H1 (cell line): Measurements from ENCODE around the gene ARHGAP32. TPM values are rescaled to one million over a fixed set of nuclear protein-coding genes. Genes with fewer than 3 reads are reported as not detected.

Experiments used
- ASH2L ChIP-seq: fragments of 200-600, 300-600 bp; sonication (generic); IDR thresholded peaks from one replicate; pipeline ENCODE4 v1.7.1; 2017; ENCODE audit warnings: low read length
- ATF3 ChIP-seq: IDR thresholded peaks from 2 replicates; pipeline ENCODE4 v1.6.1; 2011; ENCODE audit warnings: low read depth, mild to moderate bottlenecking, low read length; ENCODE audit not compliant: insufficient read depth
- CBX8 ChIP-seq: fragments of 300-800, 300-1000 bp; sonication (generic); IDR thresholded peaks from 2 replicates; pipeline ENCODE4 v1.7.1; 2016; ENCODE audit warnings: low read depth, low read length, borderline replicate concordance
- CHD2 ChIP-seq: IDR thresholded peaks from 2 replicates; pipeline ENCODE4 v1.6.1; 2012; ENCODE audit warnings: low read length, improper control_type of control experiment
- SP1 ChIP-seq: IDR thresholded peaks from 2 replicates; pipeline ENCODE4 v1.6.1; 2011; ENCODE audit warnings: low read depth, low read length
- SP2 ChIP-seq: IDR thresholded peaks from 2 replicates; pipeline ENCODE4 v1.6.1; 2012; ENCODE audit warnings: mild to moderate bottlenecking, low read length, inconsistent platforms
- polyA plus RNA-seq, 7 experiments: library from polyadenylated mRNA; depleted of rRNA in 3 of 7; stranded (reverse) in 5 of 7; unstranded in 2 of 7; fragments of >200 nt in 5 of 7; fragments of 200-250 nt in 2 of 7; gene quantifications; 1 replicate in 5 of 7; 2 replicates in 1 of 7; 4 replicates in 1 of 7; pipeline versions ENCODE4 v1.2.1 to v1.2.3, GENCODE V29; 2011 to 2013; ENCODE audit warnings: missing spikeins in 2 of 7, mixed read lengths in 2 of 7
- total RNA-seq: library from RNA; stranded (reverse); fragmentation: NEBNext Ultra II Directional; extraction: Animal tissue kit (Norgen Biotek cat#: 25700); gene quantifications from 2 replicates; pipeline ENCODE4 v1.2.1, GENCODE V29; 2021
- TF ChIP-seq, protein P1 (sequence below): IDR thresholded peaks from 2 replicates; pipeline ENCODE4 v1.6.1; 2011; ENCODE audit warnings: low read length, improper control_type of control experiment

The ARHGAP32 gene
- total and polyA plus RNA-seq, 2 of the 8 experiments (the other 6 are each of a cell fraction or from before 2014, with no cell fraction given), result 13.7 to 30.0 TPM

DNA sequence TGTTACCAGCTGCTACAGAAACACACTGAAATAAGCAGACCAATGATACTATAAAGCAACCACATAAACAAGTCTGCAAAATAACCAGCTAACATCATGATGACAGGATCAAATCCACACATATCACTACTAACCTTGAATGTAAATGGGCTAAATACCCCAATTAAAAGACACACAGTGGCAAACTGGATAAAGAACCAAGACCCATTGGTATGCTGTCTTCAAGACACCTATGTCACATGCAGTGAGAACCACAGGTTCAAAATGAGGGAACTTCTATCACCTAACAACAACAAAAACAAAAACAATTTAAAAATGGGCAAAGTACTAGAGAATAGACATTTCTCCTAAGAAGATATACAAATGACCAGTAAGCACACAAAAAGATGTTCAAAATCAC, 89.9 kb downstream of the ARHGAP32 start (continued):
- no peak for TF ChIP-seq ATF3
- no peak for TF ChIP-seq ASH2L
- TF ChIP-seq CHD2, result no peak
- TF ChIP-seq, protein P1, sequence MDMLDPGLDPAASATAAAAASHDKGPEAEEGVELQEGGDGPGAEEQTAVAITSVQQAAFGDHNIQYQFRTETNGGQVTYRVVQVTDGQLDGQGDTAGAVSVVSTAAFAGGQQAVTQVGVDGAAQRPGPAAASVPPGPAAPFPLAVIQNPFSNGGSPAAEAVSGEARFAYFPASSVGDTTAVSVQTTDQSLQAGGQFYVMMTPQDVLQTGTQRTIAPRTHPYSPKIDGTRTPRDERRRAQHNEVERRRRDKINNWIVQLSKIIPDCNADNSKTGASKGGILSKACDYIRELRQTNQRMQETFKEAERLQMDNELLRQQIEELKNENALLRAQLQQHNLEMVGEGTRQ, result no peak
- no peak for TF ChIP-seq CBX8
- no peak for TF ChIP-seq SP2
- TF ChIP-seq SP1, result no peak
